ENCODE measurements around the gene RELN.

DNA sequence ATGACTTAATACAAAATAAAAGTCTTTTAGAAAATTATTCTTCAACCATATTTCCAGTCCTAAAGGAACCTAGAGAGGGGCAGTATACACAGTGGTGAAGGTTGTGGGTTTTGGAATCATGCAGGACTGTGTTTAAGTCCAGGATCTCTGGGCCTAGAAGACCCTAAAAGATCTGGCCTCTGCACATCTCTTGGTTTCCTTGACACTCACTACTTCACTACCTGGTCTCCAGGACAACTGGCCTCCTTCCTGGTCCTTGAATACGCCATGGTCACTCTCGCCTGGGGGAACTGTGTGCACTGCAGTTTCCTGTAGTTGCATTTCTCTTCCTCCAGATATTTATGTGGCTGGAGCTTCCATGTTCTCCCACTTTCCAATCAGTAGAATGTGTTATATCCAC lies 360.7 kb downstream of the RELN start:
- TF ChIP-seq, protein P1, sequence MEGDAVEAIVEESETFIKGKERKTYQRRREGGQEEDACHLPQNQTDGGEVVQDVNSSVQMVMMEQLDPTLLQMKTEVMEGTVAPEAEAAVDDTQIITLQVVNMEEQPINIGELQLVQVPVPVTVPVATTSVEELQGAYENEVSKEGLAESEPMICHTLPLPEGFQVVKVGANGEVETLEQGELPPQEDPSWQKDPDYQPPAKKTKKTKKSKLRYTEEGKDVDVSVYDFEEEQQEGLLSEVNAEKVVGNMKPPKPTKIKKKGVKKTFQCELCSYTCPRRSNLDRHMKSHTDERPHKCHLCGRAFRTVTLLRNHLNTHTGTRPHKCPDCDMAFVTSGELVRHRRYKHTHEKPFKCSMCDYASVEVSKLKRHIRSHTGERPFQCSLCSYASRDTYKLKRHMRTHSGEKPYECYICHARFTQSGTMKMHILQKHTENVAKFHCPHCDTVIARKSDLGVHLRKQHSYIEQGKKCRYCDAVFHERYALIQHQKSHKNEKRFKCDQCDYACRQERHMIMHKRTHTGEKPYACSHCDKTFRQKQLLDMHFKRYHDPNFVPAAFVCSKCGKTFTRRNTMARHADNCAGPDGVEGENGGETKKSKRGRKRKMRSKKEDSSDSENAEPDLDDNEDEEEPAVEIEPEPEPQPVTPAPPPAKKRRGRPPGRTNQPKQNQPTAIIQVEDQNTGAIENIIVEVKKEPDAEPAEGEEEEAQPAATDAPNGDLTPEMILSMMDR (IDR thresholded peaks at IDR 0.05 in 8 of 11, conservative IDR thresholded peaks at IDR 0.05 in 3 of 11), result no peak
- TF ChIP-seq POLR2A (IDR thresholded peaks at IDR 0.05) (no peak), POLR2AphosphoS5 (IDR thresholded peaks at IDR 0.05) (no peak)

Data from spleen (tissue), 7 donors.